ENCODE measurements around the gene MAPKAP1. TPM values are rescaled to one million over a fixed set of nuclear protein-coding genes. Genes with fewer than 3 reads are reported as not detected.
"Not testable (repeated sequence)": the region's sequence is repeated elsewhere in the genome, so short reads cannot be mapped to it uniquely, and the experiment has no call there.

Gene MAPKAP1
- total and polyA plus RNA-seq, 4 donors = 32.2 to 58.4 (median 56.1) TPM

DNA sequence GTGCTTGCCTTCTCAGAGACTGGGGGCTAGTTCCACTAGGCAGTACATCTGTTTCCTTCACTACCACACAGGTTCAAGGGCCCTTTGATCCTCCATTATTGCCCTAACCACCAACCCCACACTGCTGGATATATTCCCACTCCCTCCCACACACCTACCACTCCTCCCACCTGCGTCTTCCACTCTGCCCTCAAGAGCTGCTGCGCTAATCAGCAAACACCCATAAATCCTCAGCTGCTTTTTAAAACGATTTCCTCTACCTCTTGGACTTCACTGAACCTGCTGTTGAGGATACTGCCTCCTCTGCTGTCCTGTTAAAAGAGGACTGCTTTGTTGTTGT, 120.9 kb downstream of the MAPKAP1 start:
- ATAC-seq (ENCODE audit: low FRiP score) (no peak), DNase-seq (no peak)
- H3K4me3 ChIP-seq (ENCODE audit: low read length in 2 of 2) = no peak overlapping the region
- H3K9me3 ChIP-seq (ENCODE audit: control insufficient read depth, low read length) = no peaks in the 10 kb centered on the region
- no peaks in the 10 kb centered on the region for H3K4me1 ChIP-seq (ENCODE audit: control insufficient read depth in 1 of 2, insufficient read depth in 2 of 2, low read length in 2 of 2)
- WGBS, 2 donors = 86 to 87% methylated on average over 3 of the region's 3 CpGs
- no peaks in the 10 kb centered on the region for H3K27me3 ChIP-seq (ENCODE audit: control insufficient read depth in 1 of 2, insufficient read depth in 2 of 2, low read length in 1 of 2)
- H3K27ac ChIP-seq (ENCODE audit: low read depth in 1 of 2, low read length in 2 of 2) = no peak overlapping the region
- intact Hi-C loops (cut with DNase I) = no loop called here
- peaks cover 0 to 2% of the 10 kb centered on the region in 2 donors for H3K36me3 ChIP-seq (ENCODE audit: control insufficient read depth in 1 of 2, insufficient read depth in 2 of 2, low read length in 1 of 2)

DNA sequence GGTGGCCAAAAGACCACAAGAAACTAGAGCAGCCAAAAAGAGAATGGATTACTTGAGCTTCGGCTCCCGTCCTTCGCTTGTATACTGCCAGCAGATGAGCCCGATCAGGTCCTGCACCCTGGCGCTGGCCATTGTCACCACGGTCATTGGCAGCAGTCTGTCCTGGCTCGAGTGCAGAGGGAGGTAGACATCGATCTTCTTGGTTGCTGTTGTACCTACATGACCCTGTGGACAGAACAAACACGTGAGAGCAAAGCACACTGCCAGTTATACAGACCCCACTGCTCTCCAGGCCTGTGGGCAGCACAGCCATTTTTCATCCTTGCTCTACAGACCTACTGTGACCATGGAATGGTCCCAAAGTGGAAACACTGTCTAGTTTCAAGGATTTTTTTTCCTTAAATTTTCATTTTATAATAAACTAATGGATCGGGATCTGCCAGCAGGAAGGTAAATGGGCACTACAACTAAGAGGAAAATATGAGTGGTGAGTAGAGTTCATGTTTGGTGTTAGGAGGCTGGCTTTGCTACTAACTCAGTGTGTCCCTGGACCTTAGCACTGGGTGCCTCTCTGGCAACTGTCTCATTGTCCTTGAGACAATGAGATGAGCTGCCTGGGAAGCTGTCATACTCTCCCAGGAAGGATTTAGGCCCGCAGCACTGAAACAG, 121.4 kb downstream of the MAPKAP1 start:
- ATAC-seq (ENCODE audit: low FRiP score) = no peak
- 97 to 98% methylated on average over 11 of the region's 11 CpGs for WGBS, 2 donors
- intact Hi-C loops (cut with DNase I) = no loop called here

DNA sequence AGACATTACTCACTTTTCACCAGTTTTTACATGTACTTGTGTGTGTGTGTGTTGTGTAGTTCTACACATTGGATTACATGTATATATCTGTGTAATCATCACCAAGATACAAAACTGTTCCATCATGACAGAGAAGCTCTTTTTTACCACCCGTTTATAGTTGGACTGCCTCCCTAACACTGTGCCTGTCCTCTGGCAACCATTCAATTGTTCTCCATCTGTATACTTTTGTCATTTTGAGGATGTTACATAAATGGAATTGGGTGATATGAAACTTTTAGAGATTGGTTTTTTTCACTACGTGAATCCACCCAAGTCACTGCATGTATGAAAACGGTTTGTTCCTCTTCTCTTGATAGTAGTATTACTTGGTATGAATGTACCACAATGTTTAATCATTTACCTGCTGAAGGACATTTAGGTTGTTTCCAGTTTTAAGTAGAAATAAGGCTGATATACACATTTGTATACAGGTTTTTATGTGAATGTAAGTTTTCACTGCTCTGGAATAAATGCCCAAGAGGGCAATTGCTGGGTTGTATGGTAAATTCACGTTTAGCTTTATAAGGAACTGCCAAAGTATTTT, 126.2 kb downstream of the MAPKAP1 start:
- Histone ChIP-seq H3K36me3 (ENCODE audit: control insufficient read depth in 1 of 2, insufficient read depth in 2 of 2, low read length in 1 of 2) (peaks cover 0 to 2% of the 10 kb centered on the region in 2 donors), H3K4me1 (ENCODE audit: control insufficient read depth in 1 of 2, insufficient read depth in 2 of 2, low read length in 2 of 2) (no peaks in the 10 kb centered on the region), H3K27ac (ENCODE audit: low read depth in 1 of 2, low read length in 2 of 2) (no peak overlapping the region), H3K27me3 (ENCODE audit: control insufficient read depth in 1 of 2, insufficient read depth in 2 of 2, low read length in 1 of 2) (no peaks in the 10 kb centered on the region), H3K9me3 (ENCODE audit: control insufficient read depth, low read length) (no peaks in the 10 kb centered on the region), H3K4me3 (ENCODE audit: low read length in 2 of 2) (no peak overlapping the region)
- 94 to 96% methylated on average over 4 of the region's 4 CpGs for WGBS, 2 donors
- ATAC-seq (ENCODE audit: low FRiP score) (no peak), DNase-seq (no peak)
- intact Hi-C loops (cut with DNase I) = no loop called here

More for the DNA sequence above, 121.4 kb downstream of the MAPKAP1 start:
- no peak for DNase-seq
- Histone ChIP-seq H3K36me3 (ENCODE audit: control insufficient read depth in 1 of 2, insufficient read depth in 2 of 2, low read length in 1 of 2) (peaks cover 0 to 2% of the 10 kb centered on the region in 2 donors), H3K27ac (ENCODE audit: low read depth in 1 of 2, low read length in 2 of 2) (no peak overlapping the region), H3K27me3 (ENCODE audit: control insufficient read depth in 1 of 2, insufficient read depth in 2 of 2, low read length in 1 of 2) (no peaks in the 10 kb centered on the region), H3K4me1 (ENCODE audit: control insufficient read depth in 1 of 2, insufficient read depth in 2 of 2, low read length in 2 of 2) (no peaks in the 10 kb centered on the region), H3K4me3 (ENCODE audit: low read length in 2 of 2) (no peak overlapping the region), H3K9me3 (ENCODE audit: control insufficient read depth, low read length) (no peaks in the 10 kb centered on the region)

DNA sequence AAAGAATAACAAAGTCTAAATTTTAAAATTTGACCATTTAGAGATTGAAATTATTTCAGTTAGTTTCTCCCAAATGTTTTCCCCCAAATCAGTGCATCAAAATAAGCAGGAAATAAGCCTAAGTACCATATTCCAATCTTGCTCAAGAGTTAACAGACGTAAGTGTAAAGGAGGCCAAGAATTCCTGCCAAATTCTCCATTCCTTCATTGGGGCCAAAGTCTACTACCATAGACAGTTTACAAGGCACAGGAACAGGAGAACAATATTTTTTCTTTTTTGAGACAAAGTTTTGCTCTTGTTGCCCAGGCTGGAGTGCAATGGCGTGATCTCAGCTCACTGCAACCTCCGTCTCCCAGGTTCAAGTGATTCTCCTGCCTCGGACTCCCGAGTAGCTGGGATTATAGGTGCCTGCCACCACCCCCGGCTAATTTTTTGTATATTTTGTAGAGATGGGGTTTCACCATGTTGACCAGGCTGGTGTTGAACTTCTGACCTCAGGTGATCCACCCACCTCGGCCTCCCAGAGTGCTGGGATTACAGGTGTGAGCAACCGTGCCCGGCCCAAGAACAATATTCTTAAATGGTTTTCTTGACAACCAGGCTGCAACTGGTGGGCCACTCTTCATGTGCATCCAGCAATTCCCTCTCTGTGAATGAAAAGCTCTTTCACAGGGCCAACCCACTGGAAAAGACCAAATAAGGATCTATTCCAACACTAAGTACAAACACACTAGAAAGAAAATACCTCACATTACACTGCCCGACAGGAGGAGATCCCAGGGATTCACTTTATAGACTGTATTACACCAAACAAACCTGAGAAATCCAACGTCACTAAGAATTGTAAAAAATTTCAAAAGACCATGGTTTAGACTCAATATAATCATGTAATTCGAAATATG, 127.7 kb downstream of the MAPKAP1 start:
- no peak for ATAC-seq (ENCODE audit: low FRiP score)
- intact Hi-C loops (cut with DNase I) = no loop called here

DNA sequence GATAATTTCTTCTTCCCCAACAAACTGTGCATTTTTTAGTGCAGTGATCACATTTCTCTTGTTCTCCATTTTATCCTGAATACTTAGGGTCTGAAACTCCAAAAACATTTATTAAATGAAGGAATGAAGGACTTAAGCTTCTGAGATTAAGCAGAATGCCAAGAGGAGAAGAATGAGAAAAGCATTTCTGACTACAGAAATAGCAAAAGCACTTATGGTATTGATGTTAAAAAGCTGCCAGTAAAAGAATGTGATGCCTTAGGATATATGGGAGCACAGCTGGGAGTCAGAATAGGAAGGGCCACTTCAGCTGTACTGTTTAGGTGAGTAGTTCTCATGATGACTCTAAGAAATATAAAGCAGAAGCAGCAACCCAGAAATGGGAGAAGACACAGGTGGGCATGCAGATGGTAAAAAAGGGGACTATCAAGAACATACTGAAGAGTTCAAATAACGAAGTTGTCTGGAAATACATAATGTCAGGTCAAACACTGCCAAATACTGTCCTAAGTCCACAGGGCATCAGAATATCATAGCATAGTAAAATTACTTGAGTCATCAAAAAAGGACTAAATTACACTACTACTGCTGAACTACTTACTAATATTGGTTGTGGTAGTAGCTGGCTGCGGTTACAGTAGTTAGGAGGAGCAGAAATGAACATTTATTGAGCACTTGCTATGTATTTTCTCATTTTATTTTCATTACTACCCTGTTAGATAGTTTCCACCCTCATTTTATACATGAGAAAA, 132.7 kb downstream of the MAPKAP1 start:
- WGBS, 2 donors = 97 to 98% methylated on average over 2 of the region's 2 CpGs
- ATAC-seq (ENCODE audit: low FRiP score) (no peak), DNase-seq (no peak)
- Histone ChIP-seq H3K4me3 (ENCODE audit: low read length in 2 of 2) (no peak overlapping the region), H3K27me3 (ENCODE audit: control insufficient read depth in 1 of 2, insufficient read depth in 2 of 2, low read length in 1 of 2) (no peaks in the 10 kb centered on the region), H3K9me3 (ENCODE audit: control insufficient read depth, low read length) (no peaks in the 10 kb centered on the region), H3K27ac (ENCODE audit: low read depth in 1 of 2, low read length in 2 of 2) (no peak overlapping the region), H3K36me3 (ENCODE audit: control insufficient read depth in 1 of 2, insufficient read depth in 2 of 2, low read length in 1 of 2) (no peaks in the 10 kb centered on the region), H3K4me1 (ENCODE audit: control insufficient read depth in 1 of 2, insufficient read depth in 2 of 2, low read length in 2 of 2) (no peaks in the 10 kb centered on the region)
- intact Hi-C loops (cut with DNase I) = no loop called here

More for the DNA sequence above, 127.7 kb downstream of the MAPKAP1 start:
- WGBS, 2 donors = 55 to 62% methylated on average over 12 of the region's 12 CpGs
- no peak overlapping the region for H3K4me3 ChIP-seq (ENCODE audit: low read length in 2 of 2)
- DNase-seq = no peak
- no peak overlapping the region for H3K27ac ChIP-seq (ENCODE audit: low read depth in 1 of 2, low read length in 2 of 2)
- H3K9me3 ChIP-seq (ENCODE audit: control insufficient read depth, low read length) = no peaks in the 10 kb centered on the region
- no peaks in the 10 kb centered on the region for H3K4me1 ChIP-seq (ENCODE audit: control insufficient read depth in 1 of 2, insufficient read depth in 2 of 2, low read length in 2 of 2)
- peaks cover 0 to 2% of the 10 kb centered on the region in 2 donors for H3K36me3 ChIP-seq (ENCODE audit: control insufficient read depth in 1 of 2, insufficient read depth in 2 of 2, low read length in 1 of 2)
- H3K27me3 ChIP-seq (ENCODE audit: control insufficient read depth in 1 of 2, insufficient read depth in 2 of 2, low read length in 1 of 2) = no peaks in the 10 kb centered on the region

DNA sequence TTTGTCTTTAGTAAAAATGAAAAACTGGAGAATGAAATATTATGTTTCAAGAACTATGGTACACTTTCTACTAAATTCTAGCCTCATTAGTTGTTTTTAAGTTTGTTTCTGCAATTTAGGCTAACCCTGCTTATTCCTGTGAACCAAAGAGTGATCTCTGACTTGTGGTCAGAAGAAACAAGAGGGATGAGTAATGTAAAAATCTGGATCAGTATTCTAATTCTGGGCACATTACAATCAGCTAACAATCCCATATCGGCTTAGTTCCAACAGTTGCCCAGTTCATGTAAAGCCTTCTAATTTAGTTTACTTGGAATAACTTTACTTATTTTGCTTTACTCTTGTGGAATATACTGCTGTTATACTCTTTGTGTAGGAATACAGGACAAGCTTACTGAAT, 134.5 kb downstream of the MAPKAP1 start:
- WGBS, 2 donors = 15 to 52% methylated on average over 1 of the region's 1 CpG
- H3K27ac ChIP-seq (ENCODE audit: low read depth in 1 of 2, low read length in 2 of 2); DNase-seq; ATAC-seq (ENCODE audit: low FRiP score); H3K4me3 ChIP-seq (ENCODE audit: low read length in 2 of 2); H3K27me3 ChIP-seq (ENCODE audit: control insufficient read depth in 1 of 2, insufficient read depth in 2 of 2, low read length in 1 of 2); H3K4me1 ChIP-seq (ENCODE audit: control insufficient read depth in 1 of 2, insufficient read depth in 2 of 2, low read length in 2 of 2); H3K9me3 ChIP-seq (ENCODE audit: control insufficient read depth, low read length); intact Hi-C loops (cut with DNase I); H3K36me3 ChIP-seq (ENCODE audit: control insufficient read depth in 1 of 2, insufficient read depth in 2 of 2, low read length in 1 of 2): not testable (repeated sequence)

DNA sequence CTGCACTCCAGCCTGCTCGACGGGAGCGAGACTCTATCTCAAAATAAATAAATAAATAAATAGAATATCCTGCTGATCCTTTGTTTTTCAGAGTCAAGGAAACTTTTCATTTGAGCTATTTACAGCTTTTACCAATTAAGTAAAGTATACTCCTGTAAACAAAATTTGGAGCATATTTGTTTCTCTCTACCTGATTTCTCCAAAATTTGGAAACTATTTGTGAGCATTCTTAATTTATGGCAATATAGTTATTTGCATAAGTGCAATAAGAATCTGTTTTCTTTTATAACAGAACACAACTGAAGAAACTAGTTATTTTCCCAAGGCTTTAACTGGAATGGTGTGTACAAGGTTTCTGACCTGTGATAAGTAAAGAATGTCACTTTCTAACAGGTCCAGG, 135.2 kb downstream of the MAPKAP1 start:
- H3K36me3 ChIP-seq (ENCODE audit: control insufficient read depth in 1 of 2, insufficient read depth in 2 of 2, low read length in 1 of 2); H3K4me3 ChIP-seq (ENCODE audit: low read length in 2 of 2); H3K27ac ChIP-seq (ENCODE audit: low read depth in 1 of 2, low read length in 2 of 2); H3K9me3 ChIP-seq (ENCODE audit: control insufficient read depth, low read length); intact Hi-C loops (cut with DNase I); ATAC-seq (ENCODE audit: low FRiP score); H3K4me1 ChIP-seq (ENCODE audit: control insufficient read depth in 1 of 2, insufficient read depth in 2 of 2, low read length in 2 of 2); H3K27me3 ChIP-seq (ENCODE audit: control insufficient read depth in 1 of 2, insufficient read depth in 2 of 2, low read length in 1 of 2); DNase-seq: not testable (repeated sequence)
- 97 to 98% methylated on average over 3 of the region's 3 CpGs for WGBS, 2 donors

DNA sequence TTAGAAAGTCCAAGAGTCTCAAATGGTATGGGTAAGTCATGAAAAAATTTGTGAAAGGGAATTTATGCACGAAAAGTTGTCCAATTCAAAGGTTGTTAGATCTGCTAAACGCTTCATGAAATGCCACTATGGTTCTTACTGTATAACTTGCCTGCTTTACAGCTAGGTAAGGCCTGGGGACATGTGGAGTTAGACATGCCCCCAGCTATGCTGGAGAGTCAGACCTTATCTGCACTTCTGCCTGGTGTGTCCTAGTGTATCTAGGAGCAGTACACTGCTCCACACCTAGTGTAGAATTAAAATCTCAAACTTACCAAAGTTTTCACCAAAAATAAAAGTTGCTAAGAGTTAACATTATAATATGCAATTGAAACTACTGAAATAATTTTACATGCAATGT, 136.8 kb downstream of the MAPKAP1 start:
- 96 to 100% methylated on average over 2 of the region's 2 CpGs for WGBS, 2 donors
- no peaks in the 10 kb centered on the region for H3K4me1 ChIP-seq (ENCODE audit: control insufficient read depth in 1 of 2, insufficient read depth in 2 of 2, low read length in 2 of 2)
- H3K27me3 ChIP-seq (ENCODE audit: control insufficient read depth in 1 of 2, insufficient read depth in 2 of 2, low read length in 1 of 2) = no peaks in the 10 kb centered on the region
- intact Hi-C loops (cut with DNase I) = no loop called here
- DNase-seq (no peak), ATAC-seq (ENCODE audit: low FRiP score) (no peak)
- no peaks in the 10 kb centered on the region for H3K36me3 ChIP-seq (ENCODE audit: control insufficient read depth in 1 of 2, insufficient read depth in 2 of 2, low read length in 1 of 2)
- H3K4me3 ChIP-seq (ENCODE audit: low read length in 2 of 2) = no peak overlapping the region
- H3K27ac ChIP-seq (ENCODE audit: low read depth in 1 of 2, low read length in 2 of 2) = no peak overlapping the region
- no peaks in the 10 kb centered on the region for H3K9me3 ChIP-seq (ENCODE audit: control insufficient read depth, low read length)

All from aorta (tissue), 5 donors.